ENCODE measurements around the gene PYGL. TPM values are rescaled to one million over a fixed set of nuclear protein-coding genes. Genes with fewer than 3 reads are reported as not detected.

PYGL gene
- total and polyA plus RNA-seq, 2 donors (not counting 3 experiments of a cell fraction or from before 2014, with no cell fraction given), result 15.1 to 45.7 TPM

DNA sequence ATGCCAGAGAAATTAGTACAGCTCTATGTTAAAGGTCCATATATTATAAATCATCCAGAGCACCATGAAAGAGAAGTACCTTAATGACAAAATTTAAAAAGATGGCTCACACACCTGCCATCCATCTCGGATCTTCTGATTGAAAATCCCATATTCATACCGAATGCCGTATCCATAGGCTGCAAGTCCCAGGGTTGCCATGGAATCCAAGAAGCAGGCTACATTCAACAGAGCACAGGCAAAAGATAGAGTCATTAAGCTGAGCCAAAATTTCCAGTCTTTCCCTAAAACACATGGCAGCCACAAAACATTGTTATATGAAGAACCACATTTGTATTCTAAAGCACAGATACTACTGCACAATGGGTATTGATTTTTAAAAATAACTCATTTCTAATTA lies 12.7 kb downstream of the PYGL start:
- Histone ChIP-seq H3K9ac (replicated peaks; ENCODE audit: extremely low read depth, insufficient read depth, low read length) (no peak overlapping the region), H3K27ac (ENCODE audit: insufficient read depth, low read depth, low read length) (no peak overlapping the region), H3K79me2 (ENCODE audit: control insufficient read depth, insufficient read depth, low read length) (no peaks in the 10 kb centered on the region), H3K9me3 (replicated peaks; ENCODE audit: control insufficient read depth, insufficient read depth, low read length) (no peaks in the 10 kb centered on the region), H4K20me1 (replicated peaks; ENCODE audit: control insufficient read depth, extremely low read depth, insufficient read depth, low read length) (no peaks in the 10 kb centered on the region), H3K36me3 (ENCODE audit: control insufficient read depth in 2 of 2, extremely low read depth in 1 of 2, insufficient read depth in 2 of 2, low read length in 2 of 2) (peaks cover 0 to 8% of the 10 kb centered on the region in 2 experiments), H3K4me3 (replicated peaks in 1 of 3; ENCODE audit: insufficient read depth in 1 of 3, low read depth in 1 of 3, low read length in 3 of 3) (no peak overlapping the region), H3K4me1 (ENCODE audit: control insufficient read depth, extremely low read depth, insufficient read depth, low read length) (no peaks in the 10 kb centered on the region), H3K4me2 (ENCODE audit: insufficient read depth, low read length) (no peak overlapping the region), H2AFZ (ENCODE audit: low read depth, low read length) (no peak overlapping the region), H3K27me3 (ENCODE audit: control insufficient read depth in 2 of 2, insufficient read depth in 2 of 2, low read length in 2 of 2) (no peaks in the 10 kb centered on the region), H3K9me1 (replicated peaks; ENCODE audit: control insufficient read depth, extremely low read depth, insufficient read depth, low read length) (no peaks in the 10 kb centered on the region)
- TF ChIP-seq JUN (IDR thresholded peaks at IDR 0.05; ENCODE audit: borderline replicate concordance, insufficient read depth, insufficient read length, low read depth), result no peak
- TF ChIP-seq GATA2 (IDR thresholded peaks at IDR 0.05; ENCODE audit: insufficient read depth, insufficient read length, low read depth, low read length), result no peak
- TF ChIP-seq EZH2 (IDR thresholded peaks at IDR 0.05; ENCODE audit: borderline replicate concordance, low read depth, low read length, severe bottlenecking), result no peak
- no peak for TF ChIP-seq POLR2AphosphoS5 (IDR thresholded peaks at IDR 0.05; ENCODE audit: insufficient read depth, low read depth, low read length)
- TF ChIP-seq, protein P1, sequence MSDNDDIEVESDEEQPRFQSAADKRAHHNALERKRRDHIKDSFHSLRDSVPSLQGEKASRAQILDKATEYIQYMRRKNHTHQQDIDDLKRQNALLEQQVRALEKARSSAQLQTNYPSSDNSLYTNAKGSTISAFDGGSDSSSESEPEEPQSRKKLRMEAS (IDR thresholded peaks at IDR 0.05; ENCODE audit: insufficient read depth, insufficient read length), result no peak
- TF ChIP-seq POLR2A (IDR thresholded peaks at IDR 0.05; ENCODE audit: low read depth, low read length), result no peak
- TF ChIP-seq FOS (IDR thresholded peaks at IDR 0.05; ENCODE audit: borderline replicate concordance, insufficient read depth, low read length), result no peak
- TF ChIP-seq MYC (IDR thresholded peaks at IDR 0.05; ENCODE audit: low read depth, low read length), result no peak
- no peak for DNase-seq (ENCODE audit: low read depth, low spot score)
- CTCF ChIA-PET, result no interaction called here
- POLR2A ChIA-PET, result no interaction called here
- no TSS peak for BruUV-seq (replicated peaks)
- dilution Hi-C loops (cut with MboI; ENCODE audit: extremely low pct_ligation_motif_present, low sequenced_read_pairs) (no loop called here), intact Hi-C loops (cut with micrococcal nuclease) (no loop called here)
- FAIRE-seq, result no peak

DNA sequence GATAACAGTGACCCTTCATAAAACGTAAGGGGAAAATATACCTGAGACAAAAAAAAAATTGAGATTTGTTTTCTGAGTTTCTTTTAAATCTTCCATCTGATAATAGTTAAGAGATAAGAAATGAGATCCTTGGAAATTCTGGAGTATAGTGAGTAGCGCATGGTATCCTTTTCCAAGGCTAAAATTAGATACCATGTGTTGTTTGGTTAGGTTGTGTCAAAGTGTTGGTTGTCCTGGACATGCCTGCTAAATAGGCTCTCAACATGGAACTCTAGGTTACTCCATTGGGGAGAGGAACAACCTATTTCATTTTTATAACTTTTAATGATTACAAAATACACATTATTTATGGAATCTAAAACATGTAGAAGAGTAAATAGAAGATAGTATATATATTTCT lies 14.8 kb downstream of the PYGL start:
- H2AFZ ChIP-seq (ENCODE audit: low read depth, low read length), result no peak overlapping the region
- TF ChIP-seq, protein P1 (IDR thresholded peaks at IDR 0.05; ENCODE audit: insufficient read depth, insufficient read length), result no peak
- no peak for TF ChIP-seq POLR2AphosphoS5 (IDR thresholded peaks at IDR 0.05; ENCODE audit: insufficient read depth, low read depth, low read length)
- H3K9me1 ChIP-seq (replicated peaks; ENCODE audit: control insufficient read depth, extremely low read depth, insufficient read depth, low read length), result no peaks in the 10 kb centered on the region
- no TSS peak for BruUV-seq (replicated peaks)
- FAIRE-seq (no peak), DNase-seq (ENCODE audit: low read depth, low spot score) (no peak)
- no peaks in the 10 kb centered on the region for H3K9me3 ChIP-seq (replicated peaks; ENCODE audit: control insufficient read depth, insufficient read depth, low read length)
- H3K27me3 ChIP-seq (ENCODE audit: control insufficient read depth in 2 of 2, insufficient read depth in 2 of 2, low read length in 2 of 2), result no peaks in the 10 kb centered on the region
- no peaks in the 10 kb centered on the region for H3K79me2 ChIP-seq (ENCODE audit: control insufficient read depth, insufficient read depth, low read length)
- H3K4me3 ChIP-seq (replicated peaks in 1 of 3; ENCODE audit: insufficient read depth in 1 of 3, low read depth in 1 of 3, low read length in 3 of 3), result no peak overlapping the region
- POLR2A ChIA-PET, result no interaction called here
- no peak overlapping the region for H3K4me2 ChIP-seq (ENCODE audit: insufficient read depth, low read length)
- dilution Hi-C loops (cut with MboI; ENCODE audit: extremely low pct_ligation_motif_present, low sequenced_read_pairs), result no loop called here
- H4K20me1 ChIP-seq (replicated peaks; ENCODE audit: control insufficient read depth, extremely low read depth, insufficient read depth, low read length), result no peaks in the 10 kb centered on the region
- no peak overlapping the region for H3K27ac ChIP-seq (ENCODE audit: insufficient read depth, low read depth, low read length)
- no peaks in the 10 kb centered on the region for H3K4me1 ChIP-seq (ENCODE audit: control insufficient read depth, extremely low read depth, insufficient read depth, low read length)
- CTCF ChIA-PET, result no interaction called here
- H3K36me3 ChIP-seq (ENCODE audit: control insufficient read depth in 2 of 2, extremely low read depth in 1 of 2, insufficient read depth in 2 of 2, low read length in 2 of 2), result peaks cover 0 to 4% of the 10 kb centered on the region in 2 experiments
- intact Hi-C loops (cut with micrococcal nuclease), result no loop called here
- no peak overlapping the region for H3K9ac ChIP-seq (replicated peaks; ENCODE audit: extremely low read depth, insufficient read depth, low read length)
